Ovary (tissue), 9 donors: ENCODE results near the gene CFAP210. TPM values are rescaled to one million over a fixed set of nuclear protein-coding genes. Genes with fewer than 3 reads are reported as not detected.

Experiments
- DNase-seq, 5 donors: peaks; one replicate each; pipeline ENCODE4 v3.0.0-alpha.2; 2019 to 2020
- H3K27ac ChIP-seq, 2 donors: fragments of 200-600 bp; one replicate each; pipeline versions ENCODE4 v1.5.1 to v1.8.0; 2019 to 2022
- H3K27me3 ChIP-seq: fragments of 200-600 bp; one replicate; pipeline ENCODE4 v1.8.0; 2022
- H3K36me3 ChIP-seq: fragments of 200-600 bp; sonication (generic); one replicate; pipeline ENCODE4 v1.5.1; 2019
- H3K4me1 ChIP-seq: one replicate; pipeline ENCODE4 v1.8.1; 2013; ENCODE audit warnings: mild to moderate bottlenecking, moderate library complexity; ENCODE audit not compliant: insufficient read depth
- H3K4me3 ChIP-seq: fragments of 200-600 bp; sonication (generic); one replicate; pipeline ENCODE4 v1.5.1; 2017
- H3K9me3 ChIP-seq, 2 donors: fragments of 200-600 bp in 1 of 2; sonication (generic) in 1 of 2; one replicate each; pipeline versions ENCODE4 v1.5.1 to v1.8.1; 2013 to 2019; ENCODE audit warnings: mild to moderate bottlenecking in 1 of 2, moderate library complexity in 1 of 2
- CTCF ChIP-seq, 3 donors: fragments of 450-650 bp in 2 of 3; fragments of 200-600 bp in 1 of 3; IDR thresholded peaks; one replicate each; pipeline versions ENCODE4 v1.5.1 to v1.8.0; 2016 to 2022; ENCODE audit warnings: antibody characterized with exemption in 3 of 3, mild to moderate bottlenecking in 1 of 3
- EP300 ChIP-seq: sonication (generic); formaldehyde crosslinking; IDR thresholded peaks from one replicate; pipeline ENCODE4 v1.6.1; 2017; ENCODE audit warnings: antibody characterized with exemption
- POLR2A ChIP-seq: fragments of 450-650 bp; IDR thresholded peaks from one replicate; pipeline ENCODE4 v1.6.1; 2017; ENCODE audit warnings: antibody characterized with exemption, mild to moderate bottlenecking, moderate library complexity
- WGBS, 3 donors: extraction: QIAGEN DNeasy Blood & Tissue Kit in 1 of 3; methylation state at CpG; one replicate each; pipeline versions ENCODE4 v1.1.5 to v1.1.7; 2013 to 2017; 5-methylcytosine and 5-hydroxymethylcytosine counted together
- intact Hi-C, 4 donors: fragments of 100-400 bp; cut with DNase I; formaldehyde crosslinking; loops; one replicate each; pipeline versions ENCODE4 v1.11.0 to v1.15.1; 2022 to 2023
- polyA plus RNA-seq, 2 donors: library from polyadenylated mRNA; stranded (reverse); fragments of 200-250 nt in 1 of 2; fragments of 350-450 nt in 1 of 2; fragmentation: Illumina TruSeq in 1 of 2; extraction: RNeasy Lipid Tissue Mini Kit (QIAGEN cat#74804) in 1 of 2; gene quantifications; one replicate each; pipeline ENCODE4 v1.2.3, GENCODE V29; 2013 to 2014
- total RNA-seq, 7 donors: library from RNA; depleted of rRNA in 2 of 7; stranded (reverse); fragments of >200 nt in 2 of 7; fragmentation: NEBNext Ultra II Directional in 3 of 7; extraction: Animal tissue kit (Norgen Biotek cat#: 25700) in 3 of 7; gene quantifications; one replicate each; pipeline versions ENCODE4 v1.1.0 to v1.2.4, GENCODE V29; 2016 to 2023
- donor health status: DM: no; HTN: no; CAD: no; lungs with moderate emphysema.
- donor health status: DM: no; HTN: no; CAD: no.
- donor health status: Bipolar disorder and iron deficiency.
- donor health status: DM: yes; HTN: yes; CAD: no.
- donor health status: DM: no; HTN: no; CAD: no.
- donor health status: DM: yes; HTN: yes; CAD: no.

Gene CFAP210
- total and polyA plus RNA-seq, 9 donors: 0.07 to 2.8 (median 0.75) TPM; not detected in 1

- H3K4me3 ChIP-seq: no peak overlapping the region
- no peak for TF ChIP-seq EP300
- no peak for TF ChIP-seq CTCF (IDR thresholded peaks at IDR 0.05)
- no peak for TF ChIP-seq POLR2A
- H3K27me3 ChIP-seq: no peaks in the 10 kb centered on the region
- no peaks in the 10 kb centered on the region for H3K36me3 ChIP-seq
- intact Hi-C loops: no loop called here
- H3K4me1 ChIP-seq: no peaks in the 10 kb centered on the region
- 60 to 97% (median 80%) methylated on average over 3 of the region's 3 CpGs for WGBS, 3 donors
- no peak for DNase-seq
- no peaks in the 10 kb centered on the region for H3K9me3 ChIP-seq
- no peak overlapping the region for H3K27ac ChIP-seq
These were observed 10.1 kb downstream of the CFAP210 start for GRCh38 chr2:169684135-169684565.

- no peak overlapping the region for H3K4me3 ChIP-seq
- no peaks in the 10 kb centered on the region for H3K27me3 ChIP-seq
- H3K9me3 ChIP-seq: no peaks in the 10 kb centered on the region
- no peak for DNase-seq
- H3K36me3 ChIP-seq: no peaks in the 10 kb centered on the region
- TF ChIP-seq EP300: no peak
- TF ChIP-seq POLR2A: no peak
- TF ChIP-seq CTCF (IDR thresholded peaks at IDR 0.05): no peak
- H3K4me1 ChIP-seq: no peaks in the 10 kb centered on the region
- intact Hi-C loops: no loop called here
- no peak overlapping the region for H3K27ac ChIP-seq
- 74 to 83% (median 81%) methylated on average over 3 of the region's 3 CpGs for WGBS, 3 donors
These were observed 10.6 kb downstream of the CFAP210 start for GRCh38 chr2:169683425-169684134.

DNA sequence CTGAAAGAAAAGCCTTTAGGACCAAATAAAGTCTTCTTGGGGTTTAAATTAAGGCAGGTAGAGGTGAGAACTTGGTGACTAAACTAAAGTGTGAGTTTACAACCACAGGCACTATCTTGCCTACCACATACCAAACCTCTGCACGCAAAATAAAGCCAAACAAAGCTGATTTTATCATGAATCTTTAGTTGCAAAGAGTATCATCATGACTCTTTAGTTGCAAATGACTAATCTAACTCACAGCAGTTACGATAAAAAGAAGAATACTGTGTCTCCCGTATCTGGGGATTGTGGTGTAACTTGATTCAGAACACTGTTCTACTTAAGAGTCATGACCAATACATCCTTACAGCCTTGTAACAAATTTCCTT is 11.2 kb downstream of the CFAP210 start:
- TF ChIP-seq EP300 (no peak), POLR2A (no peak), CTCF (IDR thresholded peaks at IDR 0.05) (no peak)
- DNase-seq: no peak
- no peaks in the 10 kb centered on the region for H3K36me3 ChIP-seq
- H3K9me3 ChIP-seq: no peaks in the 10 kb centered on the region
- H3K4me1 ChIP-seq: no peaks in the 10 kb centered on the region
- no peak overlapping the region for H3K27ac ChIP-seq
- no peaks in the 10 kb centered on the region for H3K27me3 ChIP-seq
- intact Hi-C loops: no loop called here
- WGBS, 3 donors: 45 to 82% (median 70%) methylated on average over 3 of the region's 3 CpGs
- H3K4me3 ChIP-seq: no peak overlapping the region

DNA sequence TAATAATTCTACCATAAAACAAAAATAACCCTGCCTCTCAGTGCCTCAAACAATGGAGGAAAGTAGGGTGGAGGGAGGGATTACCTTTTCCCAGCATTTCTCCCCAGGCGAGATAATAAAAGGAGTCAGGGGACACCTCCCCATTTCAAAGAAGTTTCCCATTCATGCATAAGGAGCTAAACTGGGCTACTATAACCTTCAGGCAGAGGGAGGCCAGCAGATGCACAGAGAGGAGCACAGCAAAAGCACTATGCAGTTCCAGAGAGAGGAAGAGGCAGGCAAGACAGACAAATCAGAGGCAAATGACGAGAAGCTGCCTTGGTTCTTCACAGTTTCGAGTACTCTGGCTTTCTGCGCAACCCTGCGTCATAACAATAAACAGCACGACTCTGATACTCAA is 17.4 kb downstream of the CFAP210 start:
- Histone ChIP-seq H3K36me3 (no peaks in the 10 kb centered on the region), H3K4me1 (no peaks in the 10 kb centered on the region), H3K27me3 (no peaks in the 10 kb centered on the region), H3K9me3 (no peaks in the 10 kb centered on the region), H3K27ac (no peak overlapping the region), H3K4me3 (no peak overlapping the region)
- TF ChIP-seq POLR2A (no peak), CTCF (IDR thresholded peaks at IDR 0.05) (no peak), EP300 (no peak)
- intact Hi-C loops: no loop called here
- WGBS, 3 donors: 90 to 94% (median 92%) methylated on average over 6 of the region's 6 CpGs
- DNase-seq: no peak
